AG09309 (cell line): Measurements from ENCODE around the gene WDR70.

Experiments used
- DNase-seq: peaks from one replicate; pipeline ENCODE4 v3.0.0-alpha.2; 2010; ENCODE audit warnings: low read depth
- H3K4me3 ChIP-seq: 2 replicates; pipeline ENCODE4 v1.5.1; 2011; ENCODE audit warnings: mild to moderate bottlenecking, low read depth, low read length, moderate library complexity; ENCODE audit not compliant: control insufficient read depth
- TF ChIP-seq, protein P1 (sequence below): IDR thresholded peaks from 2 replicates; pipeline ENCODE4 v1.5.1; 2011; ENCODE audit warnings: mild to moderate bottlenecking, low read depth, low read length, inconsistent platforms; ENCODE audit not compliant: insufficient read depth, control insufficient read depth; ENCODE audit errors: missing control alignments

WDR70 gene

DNA sequence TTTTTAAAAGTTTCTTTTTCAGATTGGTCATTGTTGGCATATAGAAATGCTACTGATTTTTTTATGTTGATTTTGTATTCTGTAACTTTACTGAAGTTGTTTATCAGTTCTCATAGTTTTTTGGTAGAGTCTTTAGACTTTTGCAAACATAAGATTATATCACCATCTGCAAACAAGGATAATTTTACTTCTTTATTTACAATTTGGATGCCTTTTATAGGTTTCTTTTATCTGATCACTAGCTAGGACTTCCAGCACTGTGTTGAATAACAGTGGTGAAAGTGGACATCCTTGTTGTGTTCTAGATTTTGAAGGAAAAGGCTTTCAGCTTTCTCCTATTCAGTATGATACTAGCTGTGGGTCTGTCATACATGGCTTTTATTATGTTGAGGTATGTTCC is 170.3 kb downstream of the WDR70 start:
- TF ChIP-seq, protein P1, sequence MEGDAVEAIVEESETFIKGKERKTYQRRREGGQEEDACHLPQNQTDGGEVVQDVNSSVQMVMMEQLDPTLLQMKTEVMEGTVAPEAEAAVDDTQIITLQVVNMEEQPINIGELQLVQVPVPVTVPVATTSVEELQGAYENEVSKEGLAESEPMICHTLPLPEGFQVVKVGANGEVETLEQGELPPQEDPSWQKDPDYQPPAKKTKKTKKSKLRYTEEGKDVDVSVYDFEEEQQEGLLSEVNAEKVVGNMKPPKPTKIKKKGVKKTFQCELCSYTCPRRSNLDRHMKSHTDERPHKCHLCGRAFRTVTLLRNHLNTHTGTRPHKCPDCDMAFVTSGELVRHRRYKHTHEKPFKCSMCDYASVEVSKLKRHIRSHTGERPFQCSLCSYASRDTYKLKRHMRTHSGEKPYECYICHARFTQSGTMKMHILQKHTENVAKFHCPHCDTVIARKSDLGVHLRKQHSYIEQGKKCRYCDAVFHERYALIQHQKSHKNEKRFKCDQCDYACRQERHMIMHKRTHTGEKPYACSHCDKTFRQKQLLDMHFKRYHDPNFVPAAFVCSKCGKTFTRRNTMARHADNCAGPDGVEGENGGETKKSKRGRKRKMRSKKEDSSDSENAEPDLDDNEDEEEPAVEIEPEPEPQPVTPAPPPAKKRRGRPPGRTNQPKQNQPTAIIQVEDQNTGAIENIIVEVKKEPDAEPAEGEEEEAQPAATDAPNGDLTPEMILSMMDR = no peak
- no peak overlapping the region for H3K4me3 ChIP-seq
- DNase-seq = no peak

DNA sequence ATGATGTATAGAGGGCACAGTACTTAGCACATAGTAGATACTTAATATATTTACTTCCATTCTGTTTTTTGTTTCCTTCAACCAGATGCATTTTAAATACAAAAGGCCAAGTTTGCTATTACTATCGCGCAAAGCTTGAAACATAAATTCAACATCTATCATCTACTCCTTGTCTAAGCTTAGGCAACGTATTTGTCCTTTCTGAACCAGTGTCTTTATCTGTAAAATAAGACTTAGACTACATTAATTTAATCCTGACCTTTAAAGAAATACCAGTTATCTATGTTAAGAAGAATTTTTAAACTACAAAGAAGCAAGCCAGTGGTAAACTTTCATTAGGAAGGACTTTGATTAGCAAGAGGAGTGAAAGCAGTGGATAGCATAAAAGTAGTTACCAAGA is 173.0 kb downstream of the WDR70 start:
- DNase-seq = no peak
- TF ChIP-seq, protein P1 = no peak
- H3K4me3 ChIP-seq = no peak overlapping the region

DNA sequence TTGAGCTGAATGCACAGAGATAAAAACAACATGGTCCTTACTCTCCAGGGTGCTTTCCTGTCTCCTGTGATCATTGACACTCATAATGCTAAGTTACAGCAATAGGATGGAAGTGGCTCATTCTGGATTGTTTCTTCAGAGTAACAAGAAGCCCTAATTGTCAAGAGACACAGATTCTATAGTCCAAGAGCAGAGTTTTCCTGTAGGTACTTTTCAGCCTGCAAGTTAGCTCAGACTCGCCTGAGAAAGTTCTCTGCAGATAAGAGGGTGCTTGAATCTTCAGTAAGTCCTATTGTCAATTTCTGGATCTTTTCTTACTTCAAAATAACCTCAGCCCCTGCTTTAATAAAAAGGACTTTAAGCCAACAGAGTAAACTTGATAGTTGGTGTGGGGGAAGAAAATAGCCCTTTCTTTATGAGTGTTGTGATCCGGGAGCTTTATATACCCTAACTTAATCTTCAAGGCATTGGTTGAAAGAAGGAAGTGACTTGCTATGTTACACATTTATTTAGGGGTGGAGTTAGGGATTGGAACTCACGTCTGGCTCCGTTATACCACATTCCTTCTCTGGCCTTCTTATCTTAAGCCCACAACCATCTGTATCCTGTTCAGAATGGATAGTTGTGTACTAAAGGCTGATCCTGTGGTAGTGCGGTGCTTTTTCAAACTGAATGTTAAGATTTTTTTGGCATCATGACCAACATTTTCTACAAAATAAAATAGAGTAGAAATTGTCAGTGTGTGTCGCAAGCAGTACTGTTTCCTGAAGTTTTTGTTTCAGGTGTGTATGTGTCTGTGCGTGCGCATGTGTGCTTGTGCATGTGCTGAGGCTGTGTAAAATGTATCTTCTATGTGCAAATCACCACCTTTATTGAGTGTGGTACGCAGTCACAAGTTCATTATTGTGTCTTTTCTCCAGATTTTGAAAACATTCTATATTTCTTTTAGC is 173.9 kb downstream of the WDR70 start:
- TF ChIP-seq, protein P1 = no peak
- DNase-seq = peak; percentile 4
- H3K4me3 ChIP-seq = no peak overlapping the region

DNA sequence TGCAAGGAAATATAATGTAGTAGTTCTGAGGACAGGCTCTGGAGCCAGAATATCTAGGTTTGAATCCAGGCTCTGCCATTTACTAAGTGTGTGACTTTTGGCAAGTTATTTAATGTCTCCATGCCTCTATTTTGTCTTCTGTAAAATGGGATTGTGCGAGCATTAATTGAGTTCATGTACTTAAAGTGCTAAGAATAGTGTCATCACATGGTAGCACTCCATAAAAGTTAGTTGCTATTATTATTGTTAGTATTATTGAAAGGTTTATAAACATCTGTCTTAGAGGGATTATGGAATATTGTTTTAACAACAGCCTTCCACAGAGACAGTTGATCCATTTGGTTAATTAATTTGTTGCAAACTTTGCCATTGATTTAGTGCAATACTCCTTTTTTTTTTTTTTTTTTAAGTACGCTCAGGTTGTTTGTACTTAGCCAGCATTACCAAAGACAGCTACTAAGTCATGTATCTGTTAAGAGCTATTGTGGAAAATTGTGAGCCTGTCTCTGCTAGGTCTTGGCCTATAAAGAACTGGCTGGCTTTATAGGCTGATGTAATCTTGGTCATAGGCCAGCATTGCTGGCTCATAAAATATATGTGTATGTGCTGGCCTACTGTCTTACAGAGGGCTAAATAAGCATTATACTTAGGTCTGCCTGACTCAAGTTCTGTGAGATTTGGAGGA is 174.7 kb downstream of the WDR70 start:
- DNase-seq = peak; percentile 31
- H3K4me3 ChIP-seq = no peak overlapping the region

DNA sequence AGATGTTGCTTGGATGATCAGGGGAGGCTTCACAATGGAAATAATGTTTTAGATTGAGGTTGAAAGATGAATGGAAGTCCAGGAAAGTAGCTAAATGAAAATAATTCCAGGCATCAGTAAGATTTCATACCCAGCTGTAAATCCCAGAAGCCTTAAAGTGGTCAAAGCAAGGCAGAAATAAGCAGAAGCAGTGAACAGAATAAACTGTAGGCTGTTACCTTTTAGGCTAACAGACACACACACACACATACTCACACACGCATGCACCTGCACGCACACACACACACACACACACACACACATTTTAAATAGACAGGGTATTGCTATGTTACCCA is 175.3 kb downstream of the WDR70 start:
- TF ChIP-seq, protein P1 = no peak

More for the DNA sequence above, 174.7 kb downstream of the WDR70 start:
- TF ChIP-seq, protein P1 = no peak

DNA sequence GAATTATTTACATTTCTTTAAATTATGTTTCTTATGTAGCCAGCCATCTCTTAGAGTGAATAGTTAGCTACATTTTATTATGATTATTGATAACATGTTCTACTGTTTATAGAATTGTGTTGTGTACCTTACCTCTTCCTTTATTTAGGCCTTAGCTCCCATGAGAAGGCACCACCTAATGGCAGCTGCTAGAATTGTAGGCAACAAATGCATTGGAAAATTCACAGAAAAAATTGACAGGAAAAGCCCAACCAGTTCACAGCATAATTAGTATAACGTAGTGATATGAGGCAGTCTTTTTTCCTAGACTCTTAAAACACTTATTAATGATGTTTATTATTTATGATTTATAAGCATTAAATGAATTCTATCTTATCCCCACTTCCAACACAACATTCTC is 175.8 kb downstream of the WDR70 start:
- DNase-seq = no peak
- no peak overlapping the region for H3K4me3 ChIP-seq
- TF ChIP-seq, protein P1 = peak; percentile 32

More for the DNA sequence above, 175.3 kb downstream of the WDR70 start:
- no peak overlapping the region for H3K4me3 ChIP-seq
- DNase-seq = no peak
